IMR-90 (cell line): Measurements from ENCODE around the gene DNAJC11. TPM values are rescaled to one million over a fixed set of nuclear protein-coding genes. Genes with fewer than 3 reads are reported as not detected.
A peak's percentile ranks its signal among the peaks of the same experiment; 100 is the strongest.

ENCODE experiments used
- ATAC-seq: fragments of 200-7000 bp; cut with Tn5 transposase; 2 replicates; pipeline ENCODE4 v1.9.1; 2020; ENCODE audit warnings: low read depth, mild to moderate bottlenecking, moderate library complexity
- BruUV-seq: library from RNA; stranded (reverse); fragments of 400-500 nt; replicated peaks from 2 replicates; lab custom pipeline; 2021; lab: Mats Ljungman, UMichigan
- CTCF ChIA-PET: fragments of 300-600 bp; formaldehyde crosslinking; extraction: SDS; loops from one replicate; lab custom pipeline; 2021; ENCODE audit warnings: antibody characterized with exemption; lab: Yijun Ruan, JAX
- POLR2A ChIA-PET: fragments of 300-600 bp; sonication (Branson Sonifier 250); formaldehyde crosslinking; loops from one replicate; lab custom pipeline; 2022; ENCODE audit warnings: antibody characterized with exemption; ENCODE audit not compliant: unreplicated experiment; lab: Charles Lee
- DNase-seq: peaks from one replicate; pipeline ENCODE4 v3.0.0; 2013
- H2AFZ ChIP-seq: replicated peaks from 2 replicates; pipeline ENCODE3; 2013; ENCODE audit warnings: low read length, mild to moderate bottlenecking; ENCODE audit not compliant: poor library complexity
- H2AK5ac ChIP-seq: 2 replicates; pipeline ENCODE4 v1.6.1; 2013; ENCODE audit warnings: low read depth, low read length, inconsistent platforms
- H2AK9ac ChIP-seq: replicated peaks from 2 replicates; pipeline ENCODE3; 2013; ENCODE audit warnings: mild to moderate bottlenecking, low read depth, low read length, moderate library complexity; ENCODE audit not compliant: poor library complexity
- H2BK120ac ChIP-seq: 2 replicates; pipeline ENCODE4 v1.6.1; 2013; ENCODE audit warnings: low read depth, low read length, inconsistent platforms
- H2BK15ac ChIP-seq: 3 replicates; pipeline ENCODE4 v1.6.1; 2013; ENCODE audit warnings: low read depth, low read length, inconsistent platforms
- H2BK20ac ChIP-seq: 2 replicates; pipeline ENCODE4 v1.6.1; 2013; ENCODE audit warnings: low read depth, mild to moderate bottlenecking, inconsistent platforms, low read length, moderate library complexity
- H2BK5ac ChIP-seq: 2 replicates; pipeline ENCODE4 v1.6.1; 2013; ENCODE audit warnings: mild to moderate bottlenecking, low read depth, low read length, inconsistent platforms; ENCODE audit not compliant: poor library complexity, severe bottlenecking
- H3K14ac ChIP-seq: replicated peaks from 2 replicates; pipeline ENCODE4 v1.6.1; 2013; ENCODE audit warnings: low read depth, low read length, inconsistent platforms
- H3K18ac ChIP-seq: 2 replicates; pipeline ENCODE4 v1.6.1; 2013; ENCODE audit warnings: low read depth, low read length, control low read depth
- H3K23ac ChIP-seq: 2 replicates; pipeline ENCODE4 v1.6.1; 2013; ENCODE audit warnings: low read depth, low read length, inconsistent platforms
- H3K27ac ChIP-seq: 2 replicates; pipeline ENCODE4 v1.5.1; 2013; ENCODE audit warnings: mild to moderate bottlenecking, control low read depth, low read length; ENCODE audit not compliant: insufficient read depth
- H3K27me3 ChIP-seq: 2 replicates; pipeline ENCODE4 v1.6.1; 2013; ENCODE audit warnings: low read length; ENCODE audit not compliant: control insufficient read depth, insufficient read depth
- H3K36me3 ChIP-seq: 2 replicates; pipeline ENCODE4 v1.6.1; 2013; ENCODE audit warnings: low read length, mixed read lengths; ENCODE audit not compliant: control insufficient read depth, insufficient read depth
- H3K4ac ChIP-seq: 2 replicates; pipeline ENCODE4 v1.6.1; 2013; ENCODE audit warnings: low read depth, low read length, inconsistent platforms
- H3K4me1 ChIP-seq: 2 replicates; pipeline ENCODE4 v1.6.1; 2013; ENCODE audit warnings: low read length, mixed read lengths; ENCODE audit not compliant: control insufficient read depth, insufficient read depth
- H3K4me2 ChIP-seq: 2 replicates; pipeline ENCODE4 v1.6.1; 2013; ENCODE audit warnings: low read depth, mild to moderate bottlenecking, control low read depth, low read length, moderate library complexity
- H3K4me3 ChIP-seq: 2 replicates; pipeline ENCODE4 v1.5.1; 2013; ENCODE audit warnings: low read depth, mild to moderate bottlenecking, control low read depth, low read length, moderate library complexity; ENCODE audit not compliant: insufficient read depth
- H3K56ac ChIP-seq: 2 replicates; pipeline ENCODE4 v1.6.1; 2013; ENCODE audit warnings: low read length, inconsistent platforms; ENCODE audit not compliant: insufficient read depth; ENCODE audit errors: extremely low read depth
- H3K79me1 ChIP-seq, 2 experiments: 2 replicates each; pipeline ENCODE4 v1.6.1; 2013; ENCODE audit warnings: low read length in 2 of 2, inconsistent platforms in 1 of 2, low read depth in 1 of 2
- H3K9ac ChIP-seq: 2 replicates; pipeline ENCODE4 v1.6.1; 2013; ENCODE audit warnings: low read depth, low read length, control low read depth
- H3K9me1 ChIP-seq: 2 replicates; pipeline ENCODE4 v1.6.1; 2013; ENCODE audit warnings: low read length, inconsistent platforms; ENCODE audit not compliant: insufficient read depth
- H3K9me3 ChIP-seq: 2 replicates; pipeline ENCODE4 v1.6.1; 2013; ENCODE audit warnings: low read length; ENCODE audit not compliant: control insufficient read depth, insufficient read depth
- H4K20me1 ChIP-seq: 2 replicates; pipeline ENCODE4 v1.6.1; 2013; ENCODE audit warnings: low read length, inconsistent platforms; ENCODE audit not compliant: insufficient read depth
- H4K5ac ChIP-seq: 2 replicates; pipeline ENCODE4 v1.6.1; 2013; ENCODE audit warnings: mild to moderate bottlenecking, low read depth, low read length, control low read depth
- H4K8ac ChIP-seq, 2 experiments: 2 replicates each; pipeline ENCODE4 v1.6.1; 2013; ENCODE audit warnings: low read depth in 2 of 2, low read length in 2 of 2, control low read depth in 1 of 2, inconsistent platforms in 1 of 2
- H4K91ac ChIP-seq: 2 replicates; pipeline ENCODE4 v1.6.1; 2013; ENCODE audit warnings: low read depth, low read length, inconsistent platforms; ENCODE audit not compliant: insufficient read depth
- FOS ChIP-seq: fragments of 150-350 bp; IDR thresholded peaks from 2 replicates; pipeline ENCODE4 v1.6.1; 2016; ENCODE audit warnings: low read depth, low read length
- MAZ ChIP-seq: IDR thresholded peaks from 2 replicates; pipeline ENCODE4 v1.6.1; 2012; ENCODE audit warnings: low read depth, mild to moderate bottlenecking, low read length, improper control_type of control experiment, moderate library complexity, borderline replicate concordance
- MXI1 ChIP-seq: IDR thresholded peaks from 2 replicates; pipeline ENCODE4 v1.6.1; 2012; ENCODE audit warnings: low read depth, mild to moderate bottlenecking, low read length, moderate library complexity, borderline replicate concordance
- POLR2A ChIP-seq: IDR thresholded peaks from 2 replicates; pipeline ENCODE4 v1.6.1; 2012; ENCODE audit warnings: mild to moderate bottlenecking, low read depth, low read length
- WGBS, 2 experiments: methylation state at CpG; one replicate each; pipeline versions ENCODE4 v1.1.5 to v1.1.7; 2013; ENCODE audit warnings: missing lambda C conversion rate in 2 of 2; ENCODE audit not compliant: insufficient read length in 1 of 2; ENCODE audit errors: extremely low coverage in 2 of 2; 5-methylcytosine and 5-hydroxymethylcytosine counted together
- dilution Hi-C: fragments of 300-500 bp; cut with HindIII; formaldehyde crosslinking; loops from one replicate; pipeline ENCODE4 v1.14.3; 2018; ENCODE audit warnings: low sequenced_read_pairs; ENCODE audit not compliant: unreplicated experiment
- in situ Hi-C: fragments of 300-500 bp; cut with MboI; formaldehyde crosslinking; loops from 3 replicates; pipeline ENCODE4 v1.14.3; 2019; ENCODE audit warnings: low sequenced_read_pairs, inconsistent platforms, mixed read lengths
- intact Hi-C: fragments of 100-400 bp; cut with micrococcal nuclease; formaldehyde crosslinking; loops from 2 replicates; pipeline ENCODE4 v1.10.0; 2022
- polyA plus RNA-seq, 3 experiments: library from polyadenylated mRNA; depleted of rRNA; stranded (reverse); fragments of >200 nt; gene quantifications; 2 replicates each; pipeline ENCODE4 v1.2.3, GENCODE V29; 2012; ENCODE audit warnings: low replicate concordance in 1 of 3
- total RNA-seq: library from RNA; depleted of rRNA; stranded (reverse); fragments of >200 nt; gene quantifications from 2 replicates; pipeline ENCODE4 v1.2.3, GENCODE V29; 2012

Gene DNAJC11
- total and polyA plus RNA-seq, 2 of the 4 experiments (the other 2 are of a cell fraction), result 38.7 to 48.5 TPM

GRCh38 chr1:6613361-6614018, 88.1 kb downstream of the DNAJC11 start, which contains the start of gene PHF13:
Gene PHF13 (plus strand): TSS chr1:6613731. CDS start chr1:6614067, 336 bp downstream.
- Histone ChIP-seq H3K9me1 (no peaks in the 10 kb centered on the region; the same call in 1 of the 2 replicates), H2BK20ac (no peak within 1 kb of the TSS), H3K79me1 (peaks cover 20 to 44% of the 10 kb centered on the region in 2 experiments), H3K56ac (peak within 1 kb of the TSS; percentile 84), H3K23ac (peak within 1 kb of the TSS; percentile 90), H2AK9ac (peak within 1 kb of the TSS; percentile 99), H3K4ac (peak within 1 kb of the TSS; percentile 79), H4K5ac (peak within 1 kb of the TSS; percentile 44; the same call in 1 of the 2 replicates), H2BK5ac (peak within 1 kb of the TSS; percentile 93), H3K9ac (peak within 1 kb of the TSS; percentile 86), H3K9me3 (no peaks in the 10 kb centered on the region), H3K4me3 (peak within 1 kb of the TSS; percentile 97), H3K27ac (peak within 1 kb of the TSS; percentile 93), H2BK15ac (peak within 1 kb of the TSS; percentile 4; the same call in 1 of the 3 replicates), H2AFZ (peak within 1 kb of the TSS; percentile 95), H3K14ac (peak within 1 kb of the TSS; percentile 94), H3K36me3 (peaks cover 6% of the 10 kb centered on the region), H3K4me1 (peaks cover 5% of the 10 kb centered on the region), H2AK5ac (peak within 1 kb of the TSS; percentile 63), H3K18ac (peak within 1 kb of the TSS; percentile 84), H2BK120ac (peak within 1 kb of the TSS; percentile 53; the same call in 1 of the 2 replicates), H4K8ac (peak within 1 kb of the TSS; percentile 3 to 61; a peak in 3 of 4 replicates), H4K20me1 (peaks cover 26% of the 10 kb centered on the region), H4K91ac (peak within 1 kb of the TSS; percentile 50), H3K27me3 (no peaks in the 10 kb centered on the region), H3K4me2 (peak within 1 kb of the TSS; percentile 90)
- dilution Hi-C loops (no loop called here), intact Hi-C loops (loop anchor here (1.0 kb wide), 1 partner anchor 9 kb away; no protein-coding TSS in a partner anchor), in situ Hi-C loops (no loop called here)
- 0 out of 2 replicates have a peak, but pooled peaks have one; percentile 43 for TF ChIP-seq POLR2A
- TF ChIP-seq MAZ, result peak; percentile 78; the same call in 1 of the 2 replicates
- peak; percentile 54; the same call in 1 of the 2 replicates for TF ChIP-seq MXI1
- TF ChIP-seq FOS, result no peak
- 0% methylated on average over 22 of the region's 84 CpGs; no CpG with 5 or more reads in 1 of the 2 experiments for WGBS, 2 experiments
- ATAC-seq, result peak; percentile 91
- ChIA-PET POLR2A (no interaction called here), CTCF (no interaction called here)
- DNase-seq, result peak; percentile 99
- BruUV-seq, result no TSS peak
